Amniotic stem cell (primary cell): ENCODE data around the gene ELL2.

Source experiments
- DNase-seq: peaks from one replicate; lab custom pipeline; 2025; lab: John Stamatoyannopoulos, UW

The ELL2 gene

GRCh38 chr5:95983080-95983479 lies 21.4 kb upstream of the ELL2 start:
- no peak for DNase-seq

DNA sequence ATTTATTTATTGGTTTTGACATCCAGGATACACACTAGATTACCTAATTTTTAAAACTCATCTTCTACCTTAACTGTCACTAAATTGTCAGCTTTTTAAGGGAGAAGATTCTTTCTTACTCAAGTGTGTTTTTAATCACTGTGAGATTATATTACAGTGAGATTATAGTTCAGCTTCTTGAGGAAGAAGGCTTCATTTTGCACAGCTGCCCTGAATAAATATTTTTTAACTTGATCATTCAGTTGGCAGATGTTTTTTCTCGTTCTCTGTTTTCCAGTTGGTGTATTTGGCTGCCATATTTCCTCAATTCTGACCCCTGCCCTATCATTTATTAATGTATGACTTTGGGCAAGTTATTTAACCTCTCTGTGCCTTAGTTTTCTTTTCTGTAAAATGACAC lies 15.0 kb upstream of the ELL2 start:
- DNase-seq: no peak

DNA sequence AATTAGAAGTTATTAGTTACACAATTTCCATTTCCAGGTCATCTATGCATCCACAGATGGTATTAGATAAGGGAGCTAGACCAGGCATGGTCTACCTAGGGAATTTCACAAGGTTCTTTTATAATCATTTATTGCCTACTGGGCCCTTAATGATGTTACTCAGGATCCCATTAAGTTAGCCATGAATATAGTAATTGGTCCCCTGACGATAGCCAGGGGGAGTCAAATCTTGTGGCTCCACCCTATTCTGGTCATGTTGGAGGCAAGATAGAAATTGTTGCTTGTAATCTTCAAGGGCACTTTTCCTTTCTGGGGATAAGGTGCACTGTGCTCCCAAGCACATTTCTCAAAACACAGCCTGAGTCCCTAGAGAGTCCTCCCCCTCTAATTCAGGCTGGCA lies 14.1 kb upstream of the ELL2 start:
- no peak for DNase-seq

- no peak for DNase-seq
Observed at GRCh38 chr5:95973793-95974325, 12.2 kb upstream of the ELL2 start.

GRCh38 chr5:95972196-95972595 lies 10.5 kb upstream of the ELL2 start:
- no peak for DNase-seq

DNA sequence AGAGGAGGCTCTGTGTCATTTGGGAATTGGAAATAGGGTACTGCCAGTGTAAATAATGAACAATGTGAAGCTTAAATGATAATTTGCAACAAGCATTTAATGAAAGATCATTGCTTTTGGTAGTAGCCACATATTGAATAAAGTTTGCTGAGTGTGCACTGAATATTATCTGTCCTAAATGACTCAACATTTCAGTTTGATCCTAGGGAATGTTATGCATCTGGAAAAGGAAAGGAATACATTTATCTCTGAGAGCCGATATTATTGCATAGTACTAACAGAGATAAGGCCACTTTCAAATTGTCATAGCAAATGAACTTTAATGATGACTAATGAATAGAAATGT lies 8.7 kb upstream of the ELL2 start:
- DNase-seq: no peak

DNA sequence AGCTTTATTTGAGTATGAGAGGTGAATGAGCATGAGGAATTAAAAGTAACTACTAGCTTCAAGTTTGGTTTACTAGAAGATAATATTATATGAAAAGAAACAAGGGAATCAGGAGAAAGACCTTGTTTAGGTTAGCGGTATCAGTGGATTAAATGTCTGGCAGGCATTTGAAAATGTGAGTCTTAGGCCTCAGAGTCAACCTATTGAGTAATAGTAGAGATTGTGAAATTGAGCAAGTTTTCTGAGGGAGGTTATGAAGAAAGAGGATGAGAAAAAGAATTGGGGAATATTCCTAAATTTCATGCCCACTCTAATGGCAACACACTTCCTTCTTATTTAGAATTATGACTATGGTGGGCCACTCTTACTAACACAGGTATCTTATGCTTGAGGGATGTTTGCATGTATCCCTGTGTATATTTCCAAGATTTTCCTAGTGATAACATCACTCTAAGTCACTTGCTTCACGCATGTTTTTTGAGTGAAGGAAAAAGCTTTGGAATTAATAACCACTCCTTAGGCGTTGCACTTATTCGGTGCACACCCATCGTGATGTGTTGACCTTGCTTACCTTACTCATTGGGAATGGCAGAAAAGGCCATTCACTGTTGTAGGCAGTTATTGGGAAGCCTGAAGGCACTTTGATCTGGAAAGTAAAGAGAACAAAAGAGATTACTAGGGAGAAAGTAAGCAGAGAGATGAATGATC lies 8.2 kb upstream of the ELL2 start:
- DNase-seq: no peak

GRCh38 chr5:95969055-95969454 lies 7.4 kb upstream of the ELL2 start:
- no peak for DNase-seq

GRCh38 chr5:95967236-95967635 lies 5.6 kb upstream of the ELL2 start:
- DNase-seq: no peak

- no peak for DNase-seq
Observed at GRCh38 chr5:95966005-95966404, 4.4 kb upstream of the ELL2 start.

DNA sequence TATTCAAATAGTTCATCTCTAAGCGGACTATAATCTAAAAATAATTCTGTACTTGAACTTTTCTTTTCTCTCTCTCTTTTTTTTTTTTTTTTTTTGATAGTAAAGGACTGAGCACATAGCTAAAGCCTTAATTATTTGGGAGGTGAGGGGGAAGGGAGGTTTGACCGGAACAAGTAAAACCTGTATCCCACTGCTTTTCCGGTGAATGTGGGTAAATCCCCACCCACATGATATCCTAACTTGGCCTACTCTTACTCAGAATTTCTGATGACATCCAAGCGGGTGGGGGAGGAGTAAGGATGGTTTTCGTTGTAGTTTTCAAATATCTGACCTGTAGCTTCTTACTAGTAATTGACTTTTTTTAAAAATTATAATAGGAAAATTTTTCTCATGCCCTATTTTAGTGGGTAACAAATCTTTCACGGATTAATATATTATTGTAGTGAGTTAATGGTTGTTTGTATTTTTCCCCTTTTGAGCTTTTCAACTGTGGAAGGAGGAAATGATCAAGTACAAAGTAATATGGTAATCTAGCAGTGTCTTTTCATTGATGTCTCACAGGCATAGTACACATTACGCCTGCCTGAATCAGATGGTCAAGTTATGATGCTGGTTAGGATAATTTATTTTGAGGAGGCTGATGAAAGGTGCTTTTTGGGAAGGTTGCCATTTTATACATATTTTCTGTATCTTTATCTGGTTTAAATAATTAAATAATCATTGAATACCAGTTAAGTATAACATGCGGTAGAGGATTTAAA lies 2.2 kb upstream of the ELL2 start:
- DNase-seq: no peak

- no peak for DNase-seq
Observed at GRCh38 chr5:95962785-95963184, 1.1 kb upstream of the ELL2 start.

DNA sequence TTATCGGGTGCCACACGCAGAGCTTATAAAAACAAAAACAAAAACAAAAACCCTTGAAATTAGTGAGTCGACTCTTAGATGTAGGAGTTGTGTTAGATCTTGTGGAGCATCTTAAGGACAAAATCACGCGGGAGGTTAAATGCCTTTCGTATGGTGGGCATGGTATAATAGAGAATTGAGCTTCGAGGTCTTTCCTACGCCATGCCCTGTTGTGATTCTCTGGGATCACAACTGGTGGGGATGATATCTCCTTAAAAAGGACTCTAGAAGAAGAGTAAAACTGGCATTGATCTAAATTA lies 773 bp upstream of the ELL2 start:
- DNase-seq: no peak

- peak; percentile 59 for DNase-seq
Observed at GRCh38 chr5:95960667-95961616, 709 bp downstream of the ELL2 start.

GRCh38 chr5:95959888-95960666 lies 1.6 kb downstream of the ELL2 start:
- no peak for DNase-seq

DNA sequence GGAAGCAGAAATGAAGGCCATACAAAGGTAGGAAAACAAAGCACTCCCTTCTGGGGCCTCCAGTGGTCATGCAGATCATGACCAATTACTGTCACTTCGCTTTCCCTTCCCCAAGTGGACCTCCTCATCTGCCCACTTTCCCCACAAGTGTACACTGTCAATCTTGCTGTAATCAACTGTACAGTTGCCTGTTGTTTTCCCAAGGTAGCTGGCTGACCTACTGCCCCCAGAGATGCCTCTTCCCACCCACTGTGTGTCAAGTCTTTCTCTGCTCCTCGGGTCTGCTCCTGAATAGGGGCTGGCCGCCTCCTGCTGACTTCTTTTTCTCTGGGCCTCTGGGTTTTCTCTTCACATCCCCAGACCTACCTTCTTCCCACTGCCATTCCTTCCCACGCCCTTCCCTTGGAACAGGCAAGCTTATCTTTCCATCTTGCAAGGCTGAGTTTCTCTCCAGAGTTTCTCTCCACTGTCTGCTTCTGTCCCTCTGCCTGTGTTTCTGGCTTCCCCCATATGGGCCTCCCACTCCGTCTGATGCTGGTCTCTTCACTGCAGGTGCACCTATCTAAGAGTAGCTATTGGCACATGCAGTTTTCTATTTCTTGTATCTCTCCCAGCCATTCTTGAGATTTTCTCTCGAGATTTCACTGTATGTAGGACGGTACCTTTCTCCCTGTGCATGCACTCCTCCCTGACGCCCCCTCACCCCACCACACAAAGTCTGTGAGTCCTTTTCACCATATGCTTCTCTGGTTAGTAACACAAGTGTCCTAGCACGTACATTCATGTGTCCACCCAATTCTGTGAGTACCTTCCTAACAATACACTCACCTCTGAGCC lies 2.4 kb downstream of the ELL2 start:
- no peak for DNase-seq

DNA sequence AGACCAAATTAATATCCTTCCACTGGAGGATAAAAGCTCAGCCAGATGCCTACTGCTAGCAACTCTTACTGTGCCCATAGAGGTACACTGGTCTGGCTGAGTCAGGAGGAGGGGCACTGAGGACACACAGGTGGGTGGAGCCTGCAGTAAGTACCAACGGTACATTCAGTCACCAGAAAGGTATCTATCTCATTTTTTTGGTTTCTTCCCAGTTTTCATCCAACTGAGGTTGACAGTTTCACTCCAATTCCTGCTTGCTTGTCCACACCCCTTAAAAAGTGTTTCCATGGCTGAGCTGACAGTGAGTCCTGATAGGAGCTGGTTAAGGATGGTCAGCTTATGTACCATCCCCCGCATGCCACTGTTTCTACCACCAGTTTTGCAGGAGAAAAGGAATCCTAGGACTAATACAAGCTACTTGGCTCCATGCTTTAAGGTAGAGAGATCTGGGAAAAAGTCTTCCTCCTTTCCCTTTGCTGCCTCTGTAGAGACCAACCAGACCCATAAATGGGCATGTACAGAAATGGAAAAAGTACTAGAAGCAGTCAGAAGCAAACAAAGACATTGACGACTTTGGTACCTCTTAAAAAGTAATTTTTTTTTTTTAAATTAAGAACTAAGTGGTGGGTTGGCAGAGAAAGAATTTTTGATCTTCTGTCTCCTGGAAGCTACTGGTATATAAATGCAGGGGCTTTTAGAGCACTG lies 3.2 kb downstream of the ELL2 start:
- no peak for DNase-seq

DNA sequence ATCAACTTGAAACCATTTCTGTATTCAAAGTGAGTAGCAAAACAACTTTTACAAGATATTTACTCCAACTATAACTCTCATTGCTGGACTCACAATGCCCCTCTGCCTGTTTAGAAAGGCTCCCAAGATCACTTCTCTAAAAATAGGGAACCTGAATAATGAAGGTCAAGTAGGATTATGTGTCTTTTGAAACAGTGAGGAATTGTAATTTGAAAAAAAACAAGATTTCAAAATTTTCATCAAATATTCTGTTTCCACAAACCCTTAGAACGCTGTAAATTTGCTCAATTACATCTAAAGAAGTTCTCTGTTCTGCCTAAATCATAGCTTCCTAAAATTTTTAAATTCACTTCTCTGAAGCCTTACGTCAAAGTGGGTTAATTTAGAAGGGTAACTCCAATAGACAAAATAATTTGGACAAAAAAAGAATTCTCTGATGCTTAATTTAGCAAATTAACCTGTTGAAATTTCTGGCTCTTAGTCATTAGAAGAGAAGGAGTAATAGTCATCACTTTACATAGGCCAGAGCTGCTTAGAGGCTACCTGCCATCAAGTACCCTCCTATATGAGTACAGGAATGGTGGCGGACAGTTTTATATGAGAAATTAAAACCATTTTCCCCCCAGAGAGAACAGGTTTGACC lies 4.0 kb downstream of the ELL2 start:
- DNase-seq: no peak

DNA sequence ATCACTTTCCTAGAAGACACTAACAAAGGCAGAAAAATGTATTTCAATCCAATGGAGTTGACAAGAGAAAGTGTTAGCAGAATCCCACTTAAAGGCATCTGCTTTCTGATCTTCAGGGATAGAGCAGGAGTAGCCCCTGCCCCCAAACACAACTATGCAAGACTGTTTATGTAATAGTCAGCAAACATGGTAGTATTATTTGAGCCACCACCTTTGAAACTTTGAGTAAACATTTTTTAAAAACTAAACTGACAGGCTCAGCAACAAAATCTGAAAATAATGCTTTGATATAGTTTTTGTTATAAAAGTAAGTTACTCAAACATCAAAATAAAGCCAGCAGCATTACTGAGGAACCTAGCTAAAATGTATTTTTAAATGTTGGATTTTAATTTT lies 4.8 kb downstream of the ELL2 start:
- no peak for DNase-seq
